ENCODE measurements around the gene PIP4K2A. TPM values are rescaled to one million over a fixed set of nuclear protein-coding genes. Genes with fewer than 3 reads are reported as not detected.

The PIP4K2A gene
- total and polyA plus RNA-seq, 2 of the 8 experiments (the other 6 are each of a cell fraction or from before 2014, with no cell fraction given) = 19.0 to 60.9 TPM

- H2BK120ac ChIP-seq (replicated peaks; ENCODE audit: low read depth, low read length) = no peak overlapping the region
- no peak overlapping the region for H3K14ac ChIP-seq (ENCODE audit: insufficient read length)
- H2BK15ac ChIP-seq (ENCODE audit: low read length) = no peak overlapping the region
- H3K56ac ChIP-seq (replicated peaks; ENCODE audit: insufficient read length, low read depth, low read length) = no peak overlapping the region
- H3K9ac ChIP-seq (replicated peaks in 1 of 4; ENCODE audit: extremely low read depth in 1 of 4, low read depth in 3 of 4, low read length in 3 of 4) = no peak overlapping the region
- H3K4me3 ChIP-seq (ENCODE audit: extremely low read depth in 1 of 4, insufficient read depth in 2 of 4, low read depth in 3 of 4, low read length in 4 of 4) = no peak overlapping the region
- no peak overlapping the region for H2AFZ ChIP-seq (ENCODE audit: low read length)
- peaks cover 2 to 20% (median 9%) of the 10 kb centered on the region in 4 experiments; a peak in 6 of 7 replicates for H3K4me1 ChIP-seq (replicated peaks in 1 of 4; ENCODE audit: control insufficient read depth in 3 of 4, insufficient read depth in 4 of 4, low read length in 3 of 4)
- H3K27ac ChIP-seq (ENCODE audit: low read depth, low read length) = no peak overlapping the region
- H3K23me2 ChIP-seq (ENCODE audit: low read depth, low read length) = no peaks in the 10 kb centered on the region
- H3K4ac ChIP-seq (replicated peaks; ENCODE audit: insufficient read length, low read depth, low read length) = no peak overlapping the region
- no peak overlapping the region for H3K18ac ChIP-seq (ENCODE audit: extremely low read depth, low read length)
- H3K27me3 ChIP-seq (replicated peaks in 1 of 4; ENCODE audit: control insufficient read depth in 3 of 4, extremely low read depth in 1 of 4, insufficient read depth in 3 of 4, low read length in 3 of 4) = no peaks in the 10 kb centered on the region
- FAIRE-seq (no peak), DNase-seq (ENCODE audit: low read depth in 1 of 2, low spot score in 2 of 2) (no peak)
- POLR2A ChIA-PET (ENCODE audit: partially characterized antibody) = interaction anchor here (1.0 kb wide), 1 partner anchor 23 kb away, joined by 3 read pairs; no protein-coding TSS in a partner anchor
- no peak overlapping the region for H2BK12ac ChIP-seq (ENCODE audit: low read depth, low read length)
- H3K36me3 ChIP-seq (ENCODE audit: control insufficient read depth in 2 of 4, insufficient read depth in 4 of 4, low read length in 3 of 4) = no peaks in the 10 kb centered on the region
- H4K5ac ChIP-seq (ENCODE audit: insufficient read length, low read depth, low read length) = no peak overlapping the region
- peaks cover 8% of the 10 kb centered on the region for H3K79me1 ChIP-seq (ENCODE audit: low read depth, low read length)
- TF ChIP-seq SP4 (IDR thresholded peaks at IDR 0.05; ENCODE audit: low read length) (no peak), RAD21 (IDR thresholded peaks at IDR 0.05 in 1 of 2, conservative IDR thresholded peaks at IDR 0.05 in 1 of 2; ENCODE audit: low read depth in 2 of 2, low read length in 2 of 2) (no peak), RNF2 (IDR thresholded peaks at IDR 0.05; ENCODE audit: borderline replicate concordance, low read depth, low read length, missing control alignments, poor library complexity, severe bottlenecking) (no peak), HDAC2 (IDR thresholded peaks at IDR 0.05; ENCODE audit: borderline replicate concordance in 1 of 2, low read depth in 2 of 2, low read length in 2 of 2) (no peak), EZH2 (IDR thresholded peaks at IDR 0.05; ENCODE audit: low read depth, low read length, severe bottlenecking) (no peak)
- TF ChIP-seq, protein P1, sequence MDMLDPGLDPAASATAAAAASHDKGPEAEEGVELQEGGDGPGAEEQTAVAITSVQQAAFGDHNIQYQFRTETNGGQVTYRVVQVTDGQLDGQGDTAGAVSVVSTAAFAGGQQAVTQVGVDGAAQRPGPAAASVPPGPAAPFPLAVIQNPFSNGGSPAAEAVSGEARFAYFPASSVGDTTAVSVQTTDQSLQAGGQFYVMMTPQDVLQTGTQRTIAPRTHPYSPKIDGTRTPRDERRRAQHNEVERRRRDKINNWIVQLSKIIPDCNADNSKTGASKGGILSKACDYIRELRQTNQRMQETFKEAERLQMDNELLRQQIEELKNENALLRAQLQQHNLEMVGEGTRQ (IDR thresholded peaks at IDR 0.05; ENCODE audit: low read length) = no peak
- no peak overlapping the region for H2BK5ac ChIP-seq (ENCODE audit: low read depth, low read length)
- H3K4me2 ChIP-seq (ENCODE audit: insufficient read depth in 1 of 2, low read depth in 2 of 2, low read length in 2 of 2) = no peak overlapping the region
- H4K20me1 ChIP-seq (replicated peaks in 1 of 2; ENCODE audit: control insufficient read depth in 1 of 2, insufficient read depth in 2 of 2, low read length in 2 of 2) = peaks cover 0 to 4% of the 10 kb centered on the region in 2 experiments
- no peak overlapping the region for H4K91ac ChIP-seq (replicated peaks; ENCODE audit: insufficient read length, low read length)
- CTCF ChIA-PET (ENCODE audit: partially characterized antibody) = interaction anchor here (1.0 to 1.4 kb wide), 3 partner anchors 22 to 55 kb away, joined by 3 to 4 read pairs (median 3); no protein-coding TSS in a partner anchor
- no peaks in the 10 kb centered on the region for H3K9me3 ChIP-seq (ENCODE audit: insufficient read depth in 2 of 2, low read depth in 1 of 2, low read length in 1 of 2)
- peaks cover 0 to 87% of the 10 kb centered on the region in 2 experiments; a peak in 2 of 4 replicates for H3K79me2 ChIP-seq (ENCODE audit: control insufficient read depth in 1 of 2, insufficient read depth in 2 of 2, low read length in 2 of 2)
- H2BK20ac ChIP-seq (ENCODE audit: low read length) = no peak overlapping the region
- 82% methylated on average over 5 of the region's 5 CpGs; no CpG with 5 or more reads in 1 of the 2 experiments for WGBS, 2 experiments (ENCODE audit: extremely low coverage in 1 of 2, insufficient coverage in 1 of 2, insufficient read length in 1 of 2, insufficient replicate concordance in 2 of 2, low coverage in 1 of 2, low lambda C conversion rate in 2 of 2, missing lambda C conversion rate in 1 of 2)
- no peak overlapping the region for H3K23ac ChIP-seq (ENCODE audit: insufficient read length)
- no peak overlapping the region for H2AK5ac ChIP-seq (ENCODE audit: low read depth, low read length)
- H4K8ac ChIP-seq (ENCODE audit: extremely low read depth, insufficient read depth, low read length) = no peak overlapping the region
These were observed 56.7 kb downstream of the PIP4K2A start for GRCh38 chr10:22657566-22658225.

Measured in H1 (cell line).